ENCODE results near the gene RLIM.
A peak's percentile ranks its signal among the peaks of the same experiment; 100 is the strongest.

GRCh38 chrX:74536152-74536831 lies 78.1 kb downstream of the RLIM start:
- TF ChIP-seq CTCF (IDR thresholded peaks at IDR 0.05), result peak in 3 of 5 experiments; percentile 23 to 69 (median 63)
- peak in 1 of 2 donors; percentile 10 for TF ChIP-seq POLR2A (IDR thresholded peaks at IDR 0.05)
